HL-60 (cell line): ENCODE measurements around the gene TMEM131L.

Source experiments
- DNase-seq, 2 experiments: peaks; one replicate each; pipeline ENCODE4 v3.0.0-alpha.2; 2010 to 2020; ENCODE audit warnings: low read depth in 1 of 2, low spot score in 1 of 2
- H3K27ac ChIP-seq: fragments of 250-450 bp; sonication (Bioruptor Pico); replicated peaks from 2 replicates; pipeline ENCODE4 v1.5.1; 2020; ENCODE audit warnings: mild to moderate bottlenecking, moderate library complexity
- H3K27me3 ChIP-seq: fragments of 250-450 bp; sonication (Bioruptor Pico); 2 replicates; pipeline ENCODE4 v1.5.1; 2021; ENCODE audit warnings: mild to moderate bottlenecking, moderate library complexity; ENCODE audit not compliant: insufficient read depth, poor library complexity, severe bottlenecking
- H3K4me3 ChIP-seq: replicated peaks from 2 replicates; pipeline ENCODE4 v1.5.1; 2011; ENCODE audit warnings: mild to moderate bottlenecking, control low read depth, low read length; ENCODE audit not compliant: insufficient read depth
- CTCF ChIP-seq: IDR thresholded peaks from one replicate; pipeline ENCODE4 v1.5.1; 2011; ENCODE audit warnings: low read length, control low read depth, inconsistent platforms; ENCODE audit not compliant: insufficient read depth
- GABPA ChIP-seq: IDR thresholded peaks from 2 replicates; pipeline ENCODE4 v1.6.1; 2012; ENCODE audit warnings: low read depth
- POLR2AphosphoS5 ChIP-seq: IDR thresholded peaks from 2 replicates; pipeline ENCODE4 v1.6.1; 2012; ENCODE audit warnings: low read depth
- REST ChIP-seq: IDR thresholded peaks from 2 replicates; pipeline ENCODE4 v1.6.1; 2012; ENCODE audit warnings: low read depth; ENCODE audit not compliant: insufficient replicate concordance
- SPI1 ChIP-seq: IDR thresholded peaks from 2 replicates; pipeline ENCODE4 v1.6.1; 2012; ENCODE audit warnings: low read depth, mild to moderate bottlenecking, borderline replicate concordance

The TMEM131L gene

GRCh38 chr4:153537493-153537960 lies 71.4 kb downstream of the TMEM131L start:
- no peak for TF ChIP-seq GABPA
- TF ChIP-seq SPI1 = no peak
- no peak for TF ChIP-seq CTCF
- no peak for TF ChIP-seq REST
- no peak for TF ChIP-seq POLR2AphosphoS5
- H3K27ac ChIP-seq = no peak overlapping the region

GRCh38 chr4:153538487-153539357 lies 72.6 kb downstream of the TMEM131L start:
- TF ChIP-seq CTCF (no peak), SPI1 (no peak), GABPA (no peak), POLR2AphosphoS5 (no peak), REST (no peak)
- H3K27me3 ChIP-seq = no peaks in the 10 kb centered on the region
- H3K27ac ChIP-seq = no peak overlapping the region
- no peak for DNase-seq
- H3K4me3 ChIP-seq = no peak overlapping the region

More at GRCh38 chr4:153537493-153537960, 71.4 kb downstream of the TMEM131L start:
- no peak for DNase-seq
- no peak overlapping the region for H3K4me3 ChIP-seq
- H3K27me3 ChIP-seq = no peaks in the 10 kb centered on the region

DNA sequence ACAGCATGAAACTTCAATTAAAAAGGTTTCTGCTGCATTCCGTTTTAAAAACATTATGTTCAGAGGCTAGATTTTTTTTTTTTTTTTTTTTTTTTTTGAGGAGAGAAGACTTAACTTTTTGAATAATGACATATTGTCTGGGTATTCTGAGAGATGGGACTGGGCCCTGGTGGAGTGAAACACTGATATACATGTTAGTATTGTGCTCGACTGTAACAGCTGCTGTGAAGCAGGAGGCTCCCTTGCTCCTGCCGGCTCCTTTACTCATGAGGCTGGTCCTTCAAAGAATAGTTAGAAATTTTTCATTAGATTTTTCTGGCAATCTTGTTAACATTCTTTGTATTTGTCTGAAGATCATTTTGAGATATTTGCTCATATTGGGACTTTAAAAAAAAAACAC lies 73.3 kb downstream of the TMEM131L start:
- TF ChIP-seq SPI1 (no peak), POLR2AphosphoS5 (no peak), CTCF (no peak), GABPA (no peak), REST (no peak)
- no peak overlapping the region for H3K27ac ChIP-seq
- H3K27me3 ChIP-seq = no peaks in the 10 kb centered on the region
- no peak overlapping the region for H3K4me3 ChIP-seq
- DNase-seq = no peak
